Measurements from ENCODE around the gene MAP3K5.

Gene MAP3K5

DNA sequence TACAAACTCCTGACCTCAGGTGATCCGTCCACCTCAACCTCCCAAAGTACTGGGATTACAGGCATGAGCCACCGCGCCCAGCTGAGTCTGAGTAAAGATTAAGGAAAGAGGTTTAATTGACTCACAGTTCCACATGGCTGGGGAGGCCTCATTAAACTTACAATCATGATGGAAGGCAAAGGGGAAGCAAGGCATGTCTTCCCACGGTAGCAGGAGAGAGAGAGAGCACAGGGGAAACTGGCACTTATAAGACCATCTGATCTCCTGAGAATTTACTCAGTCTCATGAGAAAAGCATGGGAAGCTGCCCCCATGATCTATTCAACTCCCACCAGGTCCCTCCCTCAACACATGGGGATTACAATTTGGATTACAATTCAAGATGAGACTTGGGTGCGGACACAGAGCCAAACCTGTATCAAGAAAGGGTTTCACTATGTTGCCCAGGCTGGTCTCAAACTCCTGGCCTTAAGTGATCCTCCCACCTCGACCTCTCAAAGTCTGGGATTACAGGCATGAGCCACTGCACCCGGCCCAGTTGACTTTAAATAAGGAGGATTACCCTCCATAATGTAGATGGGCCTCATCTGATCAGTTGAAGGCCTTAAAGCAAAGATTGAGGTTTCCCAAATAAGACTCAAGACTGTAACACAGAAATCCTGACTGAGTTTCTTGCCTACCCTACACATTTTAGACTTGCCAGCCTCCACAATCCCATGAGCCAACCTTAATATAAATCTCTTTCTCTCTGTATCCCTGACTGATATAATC lies 17.0 kb upstream of the MAP3K5 start:
- TF ChIP-seq, protein P1, sequence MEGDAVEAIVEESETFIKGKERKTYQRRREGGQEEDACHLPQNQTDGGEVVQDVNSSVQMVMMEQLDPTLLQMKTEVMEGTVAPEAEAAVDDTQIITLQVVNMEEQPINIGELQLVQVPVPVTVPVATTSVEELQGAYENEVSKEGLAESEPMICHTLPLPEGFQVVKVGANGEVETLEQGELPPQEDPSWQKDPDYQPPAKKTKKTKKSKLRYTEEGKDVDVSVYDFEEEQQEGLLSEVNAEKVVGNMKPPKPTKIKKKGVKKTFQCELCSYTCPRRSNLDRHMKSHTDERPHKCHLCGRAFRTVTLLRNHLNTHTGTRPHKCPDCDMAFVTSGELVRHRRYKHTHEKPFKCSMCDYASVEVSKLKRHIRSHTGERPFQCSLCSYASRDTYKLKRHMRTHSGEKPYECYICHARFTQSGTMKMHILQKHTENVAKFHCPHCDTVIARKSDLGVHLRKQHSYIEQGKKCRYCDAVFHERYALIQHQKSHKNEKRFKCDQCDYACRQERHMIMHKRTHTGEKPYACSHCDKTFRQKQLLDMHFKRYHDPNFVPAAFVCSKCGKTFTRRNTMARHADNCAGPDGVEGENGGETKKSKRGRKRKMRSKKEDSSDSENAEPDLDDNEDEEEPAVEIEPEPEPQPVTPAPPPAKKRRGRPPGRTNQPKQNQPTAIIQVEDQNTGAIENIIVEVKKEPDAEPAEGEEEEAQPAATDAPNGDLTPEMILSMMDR (IDR thresholded peaks at IDR 0.05; ENCODE audit: low read depth, low read length): no peak
- H3K4me3 ChIP-seq (ENCODE audit: low read depth, low read length): no peak overlapping the region
- in situ Hi-C loops (cut with HindIII; ENCODE audit: low sequenced_read_pairs): no loop called here
- DNase-seq (ENCODE audit: low read depth, low spot score): no peak

DNA sequence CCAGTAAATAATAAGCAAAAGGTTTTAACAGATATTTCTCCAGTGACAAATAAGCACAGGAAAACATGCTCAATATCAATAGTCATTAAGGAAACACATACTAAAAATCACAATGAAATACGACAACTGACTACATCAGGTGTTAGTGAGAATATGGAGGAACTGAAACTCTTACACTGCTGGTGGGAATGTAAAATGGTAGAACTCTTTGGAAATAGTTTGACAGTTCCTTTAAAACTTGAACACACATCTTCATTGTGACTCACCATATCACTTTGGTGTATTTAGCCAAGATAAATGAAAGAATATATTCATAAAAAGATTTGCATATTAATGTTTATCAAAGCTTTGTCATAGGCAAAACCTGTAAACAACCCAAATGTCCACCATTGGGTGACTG lies 11.3 kb upstream of the MAP3K5 start:
- no peak overlapping the region for H3K4me3 ChIP-seq (ENCODE audit: low read depth, low read length)
- TF ChIP-seq, protein P1 (IDR thresholded peaks at IDR 0.05; ENCODE audit: low read depth, low read length): no peak
- DNase-seq (ENCODE audit: low read depth, low spot score): no peak
- in situ Hi-C loops (cut with HindIII; ENCODE audit: low sequenced_read_pairs): no loop called here

DNA sequence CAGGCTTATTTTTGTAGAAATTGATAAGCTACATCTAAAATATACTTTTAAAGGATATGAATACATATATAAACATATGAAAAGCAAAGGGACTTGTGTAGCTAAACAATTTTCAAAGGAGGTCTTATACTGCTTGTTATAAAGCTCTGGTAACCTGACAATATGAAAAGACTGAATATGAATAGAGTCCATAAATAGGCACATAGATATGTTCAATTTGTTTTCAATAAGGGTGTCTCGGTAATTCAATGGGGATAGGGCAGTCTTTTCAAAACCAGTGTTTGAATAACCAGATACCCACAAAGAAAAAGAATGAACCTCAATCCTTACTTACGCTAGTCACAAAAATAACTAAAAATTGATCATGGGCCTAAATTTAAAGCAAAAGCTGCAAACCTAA lies 9.3 kb upstream of the MAP3K5 start:
- H3K4me3 ChIP-seq (ENCODE audit: low read depth, low read length): no peak overlapping the region
- in situ Hi-C loops (cut with HindIII; ENCODE audit: low sequenced_read_pairs): no loop called here
- TF ChIP-seq, protein P1 (IDR thresholded peaks at IDR 0.05; ENCODE audit: low read depth, low read length): no peak
- DNase-seq (ENCODE audit: low read depth, low spot score): no peak

DNA sequence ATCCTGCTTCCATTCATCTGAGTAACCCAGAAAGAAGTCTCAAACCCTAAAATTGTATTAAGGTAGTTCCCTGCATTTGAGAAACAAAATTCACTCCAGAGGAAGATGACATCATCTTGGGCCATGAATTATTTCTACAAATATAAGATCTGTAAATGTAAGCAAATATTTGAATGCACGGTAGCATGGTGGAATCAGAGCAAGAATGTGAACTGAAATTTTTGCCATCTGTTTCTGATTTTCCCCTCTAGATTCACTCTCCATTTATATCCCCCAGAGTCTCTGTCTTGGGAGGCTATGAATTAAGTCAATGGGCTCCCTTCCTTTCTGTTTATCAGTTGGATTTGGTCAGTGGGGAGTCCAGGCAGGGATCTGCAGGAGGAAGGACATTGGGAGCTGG lies 5.8 kb upstream of the MAP3K5 start:
- DNase-seq (ENCODE audit: low read depth, low spot score): no peak
- in situ Hi-C loops (cut with HindIII; ENCODE audit: low sequenced_read_pairs): no loop called here
- TF ChIP-seq, protein P1 (IDR thresholded peaks at IDR 0.05; ENCODE audit: low read depth, low read length): no peak
- H3K4me3 ChIP-seq (ENCODE audit: low read depth, low read length): no peak overlapping the region

DNA sequence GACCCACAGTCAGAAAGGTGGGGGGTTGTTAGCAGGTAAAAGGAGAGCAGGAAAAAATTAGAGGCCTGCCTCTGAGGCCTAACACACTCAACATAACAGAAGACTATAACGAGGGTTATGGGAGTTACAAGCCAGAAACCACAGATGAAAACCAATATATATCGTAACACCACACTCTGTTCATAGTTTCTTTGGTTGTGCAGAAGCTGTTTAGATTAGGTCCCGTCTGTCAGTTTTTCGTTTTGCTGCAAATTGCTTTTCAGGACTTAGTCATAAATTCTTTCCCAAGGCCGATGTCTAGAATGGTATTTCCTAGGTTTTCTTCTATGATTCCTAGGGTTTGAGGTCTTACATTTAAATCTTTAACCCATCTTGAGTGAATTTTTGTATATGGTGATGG lies 3.7 kb upstream of the MAP3K5 start:
- no peak overlapping the region for H3K4me3 ChIP-seq (ENCODE audit: low read depth, low read length)
- TF ChIP-seq, protein P1 (IDR thresholded peaks at IDR 0.05; ENCODE audit: low read depth, low read length): no peak
- in situ Hi-C loops (cut with HindIII; ENCODE audit: low sequenced_read_pairs): no loop called here
- DNase-seq (ENCODE audit: low read depth, low spot score): no peak

- H3K4me3 ChIP-seq (ENCODE audit: low read depth, low read length): no peak overlapping the region
- in situ Hi-C loops (cut with HindIII; ENCODE audit: low sequenced_read_pairs): no loop called here
- TF ChIP-seq, protein P1 (IDR thresholded peaks at IDR 0.05; ENCODE audit: low read depth, low read length): no peak
- no peak for DNase-seq (ENCODE audit: low read depth, low spot score)
These were observed 3.1 kb upstream of the MAP3K5 start for GRCh38 chr6:136795386-136795785.
